Activated gamma-delta T cell (primary cell): ENCODE data around the gene ADCY2.

Experiments
- DNase-seq: peaks from one replicate; lab custom pipeline; 2025; lab: John Stamatoyannopoulos, UW

The ADCY2 gene

GRCh38 chr5:7664208-7664607 is 268.3 kb downstream of the ADCY2 start:
- no peak for DNase-seq

GRCh38 chr5:7667216-7667767 is 271.4 kb downstream of the ADCY2 start:
- no peak for DNase-seq

GRCh38 chr5:7668161-7668560 is 272.2 kb downstream of the ADCY2 start:
- no peak for DNase-seq

GRCh38 chr5:7668627-7669026 is 272.7 kb downstream of the ADCY2 start:
- DNase-seq = no peak

GRCh38 chr5:7671381-7671993 is 275.5 kb downstream of the ADCY2 start:
- no peak for DNase-seq

GRCh38 chr5:7673658-7674057 is 277.7 kb downstream of the ADCY2 start:
- DNase-seq = no peak

- no peak for DNase-seq
Observed at GRCh38 chr5:7676455-7676854, 280.5 kb downstream of the ADCY2 start.

- DNase-seq = no peak
Observed at GRCh38 chr5:7678030-7678429, 282.1 kb downstream of the ADCY2 start.

- no peak for DNase-seq
Observed at GRCh38 chr5:7679663-7680062, 283.7 kb downstream of the ADCY2 start.

GRCh38 chr5:7680260-7680659 is 284.3 kb downstream of the ADCY2 start:
- DNase-seq = no peak

- no peak for DNase-seq
Observed at GRCh38 chr5:7682379-7682778, 286.4 kb downstream of the ADCY2 start.

- no peak for DNase-seq
Observed at GRCh38 chr5:7683753-7684152, 287.8 kb downstream of the ADCY2 start.

GRCh38 chr5:7684826-7685225 is 288.9 kb downstream of the ADCY2 start:
- no peak for DNase-seq

GRCh38 chr5:7686794-7687193 is 290.9 kb downstream of the ADCY2 start:
- DNase-seq = no peak

GRCh38 chr5:7690557-7690956 is 294.6 kb downstream of the ADCY2 start:
- DNase-seq = no peak

- no peak for DNase-seq
Observed at GRCh38 chr5:7705261-7705660, 309.3 kb downstream of the ADCY2 start.

- DNase-seq = no peak
Observed at GRCh38 chr5:7705736-7706135, 309.8 kb downstream of the ADCY2 start.

GRCh38 chr5:7706256-7706655 is 310.3 kb downstream of the ADCY2 start:
- no peak for DNase-seq

- no peak for DNase-seq
Observed at GRCh38 chr5:7714119-7714518, 318.2 kb downstream of the ADCY2 start.

- no peak for DNase-seq
Observed at GRCh38 chr5:7714697-7715096, 318.8 kb downstream of the ADCY2 start.

GRCh38 chr5:7717691-7718090 is 321.8 kb downstream of the ADCY2 start:
- no peak for DNase-seq

- DNase-seq = no peak
Observed at GRCh38 chr5:7728076-7728475, 332.1 kb downstream of the ADCY2 start.

- no peak for DNase-seq
Observed at GRCh38 chr5:7741415-7742065, 345.6 kb downstream of the ADCY2 start.

- no peak for DNase-seq
Observed at GRCh38 chr5:7742241-7742656, 346.3 kb downstream of the ADCY2 start.
